ENCODE measurements around the gene GDPD5.

GDPD5 gene

DNA sequence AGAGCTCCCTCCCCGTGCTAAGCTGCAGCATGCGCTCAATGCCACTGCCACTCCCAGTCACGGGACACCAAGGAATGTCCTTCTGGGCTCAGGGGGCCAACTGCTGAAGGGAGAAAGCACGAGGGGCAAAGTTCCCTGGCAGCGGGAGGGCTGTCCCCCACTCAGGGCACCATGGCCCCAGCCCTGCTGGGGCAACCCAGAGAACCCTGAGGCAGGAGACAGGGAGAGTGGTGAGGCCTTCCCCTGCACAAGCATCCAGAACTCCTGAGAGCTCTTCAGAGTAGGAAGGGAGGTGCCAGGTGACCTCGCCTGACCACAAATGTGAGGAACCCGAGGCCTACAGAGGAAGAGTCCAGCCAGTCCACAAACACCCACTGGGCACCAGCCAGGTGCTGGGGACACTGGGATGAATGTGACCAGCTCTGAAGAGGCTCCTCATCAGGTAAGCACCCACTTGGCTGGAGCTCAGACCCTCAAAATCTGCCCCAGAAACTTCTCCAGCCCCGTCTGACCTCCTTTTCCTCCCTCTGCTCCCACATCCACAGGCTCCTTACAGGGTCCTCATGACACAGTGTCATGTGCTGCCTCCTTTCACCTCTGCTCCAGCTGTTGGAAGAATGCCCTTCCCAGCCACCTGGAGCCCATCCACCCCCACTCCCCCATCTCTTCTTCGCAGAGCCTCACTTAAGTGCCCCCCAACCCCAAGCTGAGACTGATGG lies 15.6 kb downstream of the GDPD5 start:
- DNase-seq = no peak

DNA sequence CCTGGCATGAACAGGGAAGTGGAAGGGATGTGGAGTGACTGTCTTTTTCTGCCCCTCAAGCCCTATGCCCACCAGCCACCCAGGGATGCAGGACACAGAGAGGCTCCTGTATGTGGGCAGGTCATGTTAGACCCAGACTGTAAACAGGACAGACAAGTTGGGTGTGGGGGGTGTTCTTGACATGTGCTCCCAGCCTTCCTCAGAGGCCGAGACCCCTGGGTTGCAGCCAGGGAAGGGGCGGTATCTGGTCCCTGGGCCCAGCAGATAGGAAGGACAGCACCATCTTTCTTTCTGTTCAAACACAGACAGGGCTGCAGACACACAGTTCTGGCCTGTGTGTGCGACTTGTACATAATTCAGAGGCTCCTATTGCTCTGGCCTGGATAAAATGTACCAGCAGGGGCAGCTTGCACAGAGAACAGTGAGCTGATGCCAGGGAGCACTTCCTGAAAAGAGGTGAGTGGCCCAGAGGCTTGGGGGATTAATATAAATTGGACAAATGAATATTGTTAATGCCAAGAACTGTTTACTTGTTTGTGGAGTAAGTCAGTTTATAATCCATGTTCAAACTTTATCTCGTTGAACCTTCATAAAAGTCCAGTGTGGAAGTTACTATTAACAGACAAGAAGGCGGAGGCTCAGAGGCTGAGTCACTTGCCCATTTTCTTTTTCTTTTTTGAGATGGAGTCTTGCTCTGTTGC lies 16.6 kb downstream of the GDPD5 start:
- DNase-seq = no peak

DNA sequence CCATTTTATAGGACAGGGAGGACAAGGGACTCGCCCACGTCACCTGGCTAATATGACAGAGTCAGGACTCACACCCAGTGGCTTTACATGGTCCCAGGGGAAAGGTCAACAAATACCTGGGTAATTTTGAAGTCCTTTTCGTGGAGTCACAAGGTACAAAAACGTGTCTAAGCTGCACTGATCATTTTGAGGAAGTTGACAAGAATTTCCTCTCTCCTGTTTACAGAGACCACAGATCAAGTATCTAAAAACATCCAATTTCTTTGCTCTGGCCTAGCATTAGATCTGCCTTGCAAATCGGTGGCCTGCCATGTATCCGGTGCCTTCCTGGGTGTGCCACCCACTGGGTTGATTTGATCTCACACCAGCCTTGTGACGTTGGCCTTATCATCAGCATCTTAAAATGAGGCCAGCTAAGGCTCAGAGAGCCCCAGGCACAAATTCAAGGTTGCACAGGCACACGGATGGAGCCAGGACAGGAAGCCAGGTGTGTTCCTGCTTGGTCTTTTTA lies 17.6 kb downstream of the GDPD5 start:
- DNase-seq = no peak

DNA sequence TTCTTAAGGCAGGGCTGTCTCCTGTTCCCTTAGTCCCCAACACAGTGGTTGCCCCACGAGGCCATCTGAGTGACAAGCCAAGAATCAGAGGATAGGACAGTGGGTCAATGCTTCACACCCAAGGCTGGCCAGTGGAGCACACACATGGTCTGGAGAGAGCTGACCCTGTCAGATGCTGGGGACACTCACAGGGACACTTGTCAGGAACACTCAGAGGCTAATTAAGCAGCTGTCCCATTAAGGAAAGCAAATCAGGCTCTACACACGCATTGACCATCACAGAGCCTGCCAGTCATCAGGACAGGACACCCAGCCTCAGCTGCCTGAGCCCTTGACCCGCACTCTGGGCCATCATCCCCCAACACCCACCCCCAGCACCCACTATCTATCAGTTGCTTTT lies 18.2 kb downstream of the GDPD5 start:
- DNase-seq = no peak

DNA sequence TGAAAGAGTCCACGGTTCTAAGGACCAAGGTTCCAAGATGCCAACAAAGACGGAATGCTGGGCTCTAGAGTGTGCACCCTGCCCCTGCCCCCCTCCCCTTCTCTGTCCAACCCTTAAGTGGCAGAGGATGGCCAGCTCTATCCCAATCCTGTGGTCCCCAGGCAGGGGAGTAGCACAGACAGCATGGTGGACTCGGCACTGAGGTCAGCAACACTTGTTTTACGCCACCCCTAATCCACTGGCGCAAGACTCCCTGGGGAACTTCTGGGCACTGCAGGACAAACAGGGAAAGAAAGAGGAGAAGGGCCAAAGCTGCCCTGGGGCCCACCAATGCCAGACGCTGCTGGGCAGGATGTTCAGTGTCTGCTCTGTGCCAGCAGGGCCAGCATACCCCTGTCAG lies 18.9 kb downstream of the GDPD5 start:
- no peak for DNase-seq

DNA sequence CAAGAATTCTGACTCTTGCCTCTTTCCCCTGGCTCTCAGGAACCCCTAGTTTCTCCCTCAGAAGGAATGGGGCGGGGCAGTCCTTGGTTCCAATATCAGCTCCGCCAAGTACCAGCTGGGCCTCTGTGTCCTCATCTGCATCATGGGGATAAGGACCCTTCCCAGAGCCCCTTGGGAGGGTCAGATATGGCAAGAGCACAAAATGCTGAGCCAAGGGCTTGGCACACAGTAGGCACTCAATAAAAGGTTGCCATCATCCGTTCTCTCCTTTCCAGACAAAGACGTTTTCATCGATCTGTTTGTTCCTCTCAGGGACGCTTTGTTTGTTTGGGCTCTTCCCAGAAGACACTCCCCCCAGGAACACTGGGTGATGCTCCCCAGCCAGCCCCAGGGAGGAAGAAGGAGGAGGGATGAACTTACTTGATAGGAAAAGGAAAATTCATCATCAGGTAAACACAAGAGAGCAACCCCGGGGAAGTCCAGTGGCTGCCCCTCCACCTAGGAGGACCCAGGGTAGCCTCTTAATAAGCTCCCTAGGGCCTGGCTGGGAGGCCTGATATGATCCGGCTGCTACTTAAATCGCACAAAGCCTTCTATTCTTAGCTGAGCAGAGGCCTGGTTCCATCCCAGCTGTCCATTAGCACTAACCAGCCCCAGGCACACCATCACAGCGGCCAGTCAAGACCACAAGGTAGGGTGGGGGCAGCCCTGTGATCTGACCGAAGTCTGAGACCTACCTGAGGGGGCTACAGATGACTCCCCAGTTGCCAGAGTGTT lies 19.6 kb downstream of the GDPD5 start:
- DNase-seq = no peak

DNA sequence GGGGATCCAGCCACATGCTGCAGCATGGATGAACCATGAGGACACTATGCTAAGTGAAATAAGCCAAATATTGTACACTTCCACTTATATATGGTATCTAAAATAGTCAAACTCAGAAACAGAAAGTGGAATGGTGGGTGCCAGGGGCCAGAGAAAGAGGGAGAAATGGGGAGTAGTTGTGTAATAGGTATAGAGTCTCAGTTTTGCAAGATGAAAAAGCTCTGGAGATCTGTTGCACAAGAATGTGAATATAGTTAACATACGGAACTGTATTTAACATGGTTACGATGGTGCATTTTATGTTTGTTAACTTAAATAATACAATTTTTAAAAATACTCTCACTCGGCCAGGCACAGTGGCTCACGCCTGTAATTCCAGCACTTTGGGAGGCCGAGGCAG lies 21.2 kb downstream of the GDPD5 start:
- DNase-seq = no peak

DNA sequence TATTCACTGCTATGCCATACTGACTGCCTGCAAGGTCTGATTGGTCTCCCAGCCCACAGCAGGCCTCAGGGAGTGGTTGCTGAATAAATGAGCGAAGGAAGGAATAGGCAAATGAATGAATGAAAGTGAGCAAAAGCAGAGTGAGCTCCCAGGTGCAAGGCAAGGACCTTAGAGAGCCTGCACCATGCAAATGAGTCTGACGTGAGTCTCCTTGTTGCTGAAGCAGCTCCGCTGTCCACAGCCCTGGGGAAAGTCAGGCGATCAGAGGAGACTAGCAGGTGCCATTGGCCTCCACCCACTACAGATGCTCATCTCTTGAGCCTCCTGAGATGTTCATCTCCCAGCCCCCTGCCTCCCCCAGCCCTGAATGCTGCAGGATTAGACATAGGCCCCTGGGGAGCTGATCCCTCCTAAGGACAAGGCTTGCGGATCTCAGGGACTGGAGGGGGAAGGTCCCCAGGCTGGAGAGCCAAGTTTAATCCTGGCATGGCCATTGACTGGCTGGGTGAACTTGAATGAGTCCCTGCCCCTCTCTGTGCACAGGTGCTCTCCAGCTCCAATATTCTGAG lies 22.1 kb downstream of the GDPD5 start:
- no peak for DNase-seq

DNA sequence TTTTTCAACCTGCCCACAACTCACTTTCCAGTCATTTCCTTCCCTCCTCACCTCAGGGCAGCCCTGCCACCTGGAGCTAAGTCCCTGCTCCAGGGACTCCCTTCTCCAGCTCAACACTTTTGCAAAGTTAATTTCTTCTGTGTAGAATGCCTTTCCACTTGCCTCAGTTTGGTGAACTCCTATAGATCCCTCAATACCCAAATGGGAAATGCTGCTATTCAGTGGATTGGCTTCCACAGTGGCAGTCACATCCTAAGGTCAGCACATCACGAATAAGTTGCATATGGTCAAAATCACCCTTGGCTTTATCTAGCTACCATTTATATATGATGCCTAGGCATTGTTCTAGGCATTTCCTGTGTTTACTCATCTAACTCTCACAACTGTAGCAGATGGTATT lies 23.6 kb downstream of the GDPD5 start:
- no peak for DNase-seq

DNA sequence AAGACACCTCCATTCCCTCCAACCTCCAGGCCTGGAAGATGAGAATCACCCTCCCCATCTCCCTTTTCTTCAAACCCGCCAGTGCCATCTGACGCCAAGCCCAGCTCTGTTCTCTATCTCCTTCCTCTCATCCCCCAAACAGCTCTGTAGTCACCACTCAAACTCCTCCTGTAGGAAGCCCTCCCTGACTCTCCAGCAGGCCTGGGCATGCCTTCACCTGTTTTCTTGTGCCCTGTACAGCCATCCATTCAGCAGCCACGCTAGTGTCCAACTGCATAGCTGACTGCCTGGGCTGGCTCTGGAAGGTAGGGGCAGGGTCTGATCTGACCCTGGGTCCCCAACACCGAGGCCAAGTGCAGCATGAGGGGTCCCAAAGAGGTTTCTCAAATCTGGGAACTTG lies 25.0 kb downstream of the GDPD5 start:
- no peak for DNase-seq

DNA sequence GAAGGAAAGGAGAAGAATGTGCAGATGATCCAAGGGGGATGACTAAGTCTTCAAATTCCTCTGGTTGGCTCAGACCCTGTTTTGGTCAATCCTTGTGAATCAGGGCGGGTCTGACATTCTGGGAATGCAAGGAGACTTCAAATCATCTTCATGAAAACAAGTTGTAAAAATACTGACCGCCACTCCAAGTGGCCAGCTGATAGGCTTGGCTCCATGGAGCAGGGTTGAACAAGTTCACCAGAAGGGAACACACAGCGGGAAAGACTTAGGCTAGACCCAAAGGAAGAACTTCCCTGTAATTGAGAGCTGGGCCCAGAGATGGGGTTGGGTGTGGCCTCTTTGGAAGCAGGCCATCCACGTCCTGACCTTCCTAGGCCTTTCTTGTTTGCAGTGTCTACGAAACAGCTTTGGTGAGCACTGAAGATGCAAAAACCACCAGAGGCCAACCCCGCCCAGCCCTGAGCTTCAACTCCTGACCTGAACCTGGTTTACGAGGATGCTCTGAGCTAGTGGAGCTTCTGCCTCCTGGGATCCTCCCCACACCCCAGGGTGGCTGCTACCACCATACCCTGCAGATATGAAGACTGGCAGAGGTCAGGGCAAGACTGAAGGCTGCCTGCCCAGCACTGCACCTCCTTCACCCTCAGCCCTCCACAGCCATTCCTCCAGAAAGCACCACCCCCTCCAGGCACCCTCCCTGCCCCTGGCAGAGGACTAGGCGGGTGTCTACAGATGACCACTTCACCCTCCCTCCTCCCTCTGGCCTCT lies 26.1 kb downstream of the GDPD5 start:
- DNase-seq = peak; percentile 70

DNA sequence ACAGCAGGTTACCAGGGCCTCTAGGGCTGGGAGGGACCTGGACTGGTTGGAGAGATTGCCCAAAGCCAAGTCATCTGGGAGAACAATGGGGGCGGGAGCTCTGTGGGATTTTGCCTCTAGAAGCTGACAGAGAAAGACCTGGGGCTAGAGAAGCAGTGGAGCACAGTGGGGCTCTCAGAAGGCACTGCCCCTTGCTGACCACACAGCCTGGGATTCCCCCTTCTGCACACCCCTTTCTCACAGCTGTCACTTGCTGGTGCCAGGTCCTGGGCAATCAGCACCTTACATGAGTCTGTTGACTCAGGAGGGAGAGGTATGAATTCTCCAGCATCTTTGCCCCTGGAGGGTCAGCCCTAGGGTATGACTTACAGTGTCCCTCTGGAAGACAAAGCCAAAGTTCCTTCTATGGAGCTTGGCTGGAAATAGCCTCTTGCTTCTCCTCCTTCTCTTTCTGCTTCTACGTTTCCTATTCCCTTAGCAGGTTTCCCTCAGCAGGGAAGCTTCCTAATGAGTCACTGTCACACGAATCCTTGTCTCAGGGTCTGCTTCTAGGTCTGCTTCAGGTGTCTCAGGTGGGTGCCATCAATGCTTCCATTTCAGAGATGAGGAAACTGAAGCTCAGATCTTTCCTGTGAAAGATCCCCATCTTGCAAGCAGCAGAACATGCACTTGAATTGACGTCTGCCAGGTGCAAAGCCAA lies 27.0 kb downstream of the GDPD5 start:
- no peak for DNase-seq

DNA sequence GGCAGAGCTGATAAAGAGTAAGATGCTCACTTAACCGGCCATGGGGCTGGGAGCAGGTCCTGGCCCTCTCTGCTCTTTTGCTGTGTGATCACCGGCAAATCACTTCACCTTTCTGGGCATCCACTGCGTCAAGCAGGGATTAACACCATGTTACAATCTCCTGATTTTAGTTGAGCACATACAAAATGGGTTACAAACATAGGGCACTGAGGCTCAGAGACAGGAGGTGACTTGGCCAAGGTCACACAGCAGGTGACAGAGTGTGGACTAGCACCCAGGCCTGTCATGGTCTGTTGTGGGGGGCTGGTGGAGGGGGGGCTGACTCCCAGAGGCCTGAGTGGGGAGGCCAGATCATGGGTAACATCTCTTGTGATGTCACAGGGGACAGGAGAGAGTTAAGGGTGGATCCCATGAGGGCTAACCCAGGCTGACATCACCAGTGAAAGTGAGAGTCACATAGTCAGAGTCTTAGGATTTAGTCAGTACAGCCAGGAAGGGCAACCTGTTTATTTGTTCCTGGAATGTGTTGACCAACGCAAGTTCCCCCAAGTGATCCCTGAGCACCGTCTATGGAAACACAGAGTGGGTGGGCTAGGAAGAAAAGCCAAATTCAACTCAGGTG lies 27.8 kb downstream of the GDPD5 start:
- no peak for DNase-seq

DNA sequence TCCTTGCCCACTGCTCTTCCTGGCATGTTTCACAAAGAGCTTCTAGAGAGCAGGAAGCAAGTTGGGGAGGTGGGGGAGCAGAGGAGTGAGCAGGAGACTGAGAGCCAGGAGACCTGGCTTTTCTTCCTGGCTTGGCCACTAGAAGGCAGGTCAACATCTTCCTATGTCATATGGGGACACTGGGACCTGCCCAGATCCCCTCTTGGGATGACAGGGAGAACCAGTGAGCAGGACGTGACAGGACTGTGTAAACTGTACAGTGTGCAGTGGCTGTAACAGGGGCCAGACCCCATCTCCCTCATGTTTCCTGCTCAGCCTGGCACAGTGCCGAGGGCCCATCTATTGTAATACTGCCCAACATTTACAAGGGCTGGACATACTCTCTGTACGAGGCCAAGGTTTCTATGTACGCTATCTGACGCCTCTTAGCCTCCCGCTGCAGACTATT lies 29.4 kb downstream of the GDPD5 start:
- DNase-seq = peak; percentile 66

DNA sequence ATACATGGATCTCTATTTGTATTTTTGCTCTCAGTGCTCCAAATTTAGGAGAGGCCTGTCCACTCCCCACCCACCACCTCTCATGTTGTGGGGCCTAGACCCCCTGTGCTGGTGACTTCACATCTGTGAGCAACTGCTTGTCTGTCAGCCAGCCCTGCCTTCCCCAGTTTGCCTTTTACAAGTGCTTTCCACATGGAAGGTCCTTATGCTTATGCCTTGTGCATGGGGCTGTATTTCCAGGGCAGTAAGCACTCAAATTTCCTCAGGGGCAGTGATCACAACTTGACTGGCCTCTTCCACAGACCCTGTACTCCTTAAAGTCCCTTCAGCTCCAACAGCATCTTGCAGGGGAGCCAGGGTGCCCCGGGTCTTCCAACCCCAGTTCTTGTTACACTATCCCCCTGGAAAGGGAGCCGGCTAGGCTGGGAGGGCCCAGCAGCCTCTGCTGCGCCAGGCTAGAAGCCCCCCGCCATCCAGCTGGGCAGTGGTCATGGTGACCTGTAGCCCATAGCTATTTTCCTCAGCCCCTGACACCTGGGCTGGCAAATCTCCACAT lies 29.9 kb downstream of the GDPD5 start:
- DNase-seq = no peak

DNA sequence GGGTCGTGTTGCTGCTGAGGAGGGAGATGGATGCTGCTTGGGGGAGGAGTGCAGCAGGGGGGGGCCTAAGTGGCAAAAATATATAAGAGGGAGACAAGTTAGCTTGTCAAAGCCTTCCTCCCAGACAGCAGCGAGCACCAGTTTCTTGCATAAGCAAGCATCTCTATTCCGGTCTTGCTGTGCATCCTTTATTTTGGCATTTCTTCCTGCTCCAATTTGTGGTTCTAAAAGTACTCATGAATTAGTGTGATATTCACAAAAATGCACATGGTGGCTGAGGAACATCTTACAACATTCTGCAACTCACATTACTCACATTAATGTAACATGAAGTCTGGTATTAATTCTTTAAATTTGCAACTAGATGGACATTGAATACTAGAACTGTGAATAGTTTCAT lies 32.1 kb downstream of the GDPD5 start:
- DNase-seq = no peak

DNA sequence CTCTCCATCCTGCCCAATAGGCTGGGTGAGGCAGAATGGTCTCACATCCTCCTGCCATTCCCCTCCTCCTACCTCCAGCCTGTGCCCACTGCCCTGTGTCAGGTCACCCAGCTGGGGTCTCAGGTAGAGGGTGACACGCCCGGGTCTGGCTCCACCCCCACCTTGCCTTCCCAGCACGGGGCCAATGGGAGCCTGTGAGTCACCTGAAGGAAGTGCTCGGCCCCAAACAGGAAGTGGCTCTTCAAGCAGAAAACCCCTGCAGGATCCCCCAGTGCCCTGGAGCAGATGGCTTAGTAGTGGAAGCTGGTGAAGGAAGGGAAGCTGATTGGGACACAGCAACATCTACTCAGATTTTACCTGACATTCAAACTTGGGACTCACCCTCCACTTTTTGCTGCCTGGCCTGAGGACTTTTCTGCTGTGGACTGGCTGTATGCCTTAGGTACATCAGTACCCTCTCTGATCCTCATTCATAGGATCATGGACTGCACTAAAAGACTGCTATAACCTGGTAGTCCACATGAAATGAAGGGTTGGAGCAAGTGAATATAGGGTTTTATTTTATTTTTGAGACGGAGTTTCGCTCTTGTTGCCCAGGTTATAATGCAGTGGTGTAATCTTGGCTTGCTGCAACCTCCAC lies 33.4 kb downstream of the GDPD5 start:
- peak; percentile 59 for DNase-seq

DNA sequence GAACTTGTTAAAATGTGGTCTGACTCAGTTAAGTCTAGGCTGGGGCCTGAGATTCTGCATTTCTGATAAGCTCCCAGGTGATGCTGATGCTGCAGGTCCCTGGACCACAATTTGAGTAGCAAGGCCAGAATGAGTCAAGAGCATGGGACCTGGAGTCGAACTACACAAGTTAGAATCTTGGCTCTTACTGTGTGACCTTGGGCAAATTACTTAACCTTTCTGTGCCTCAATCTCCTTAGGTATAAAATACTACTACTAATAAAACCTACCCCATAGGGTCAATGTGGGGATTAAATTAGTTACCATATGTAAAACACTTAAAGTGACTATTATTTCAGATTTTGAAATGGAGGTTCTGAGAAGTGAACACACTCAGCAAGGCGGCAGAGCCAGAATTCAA lies 34.3 kb downstream of the GDPD5 start:
- no peak for DNase-seq

DNA sequence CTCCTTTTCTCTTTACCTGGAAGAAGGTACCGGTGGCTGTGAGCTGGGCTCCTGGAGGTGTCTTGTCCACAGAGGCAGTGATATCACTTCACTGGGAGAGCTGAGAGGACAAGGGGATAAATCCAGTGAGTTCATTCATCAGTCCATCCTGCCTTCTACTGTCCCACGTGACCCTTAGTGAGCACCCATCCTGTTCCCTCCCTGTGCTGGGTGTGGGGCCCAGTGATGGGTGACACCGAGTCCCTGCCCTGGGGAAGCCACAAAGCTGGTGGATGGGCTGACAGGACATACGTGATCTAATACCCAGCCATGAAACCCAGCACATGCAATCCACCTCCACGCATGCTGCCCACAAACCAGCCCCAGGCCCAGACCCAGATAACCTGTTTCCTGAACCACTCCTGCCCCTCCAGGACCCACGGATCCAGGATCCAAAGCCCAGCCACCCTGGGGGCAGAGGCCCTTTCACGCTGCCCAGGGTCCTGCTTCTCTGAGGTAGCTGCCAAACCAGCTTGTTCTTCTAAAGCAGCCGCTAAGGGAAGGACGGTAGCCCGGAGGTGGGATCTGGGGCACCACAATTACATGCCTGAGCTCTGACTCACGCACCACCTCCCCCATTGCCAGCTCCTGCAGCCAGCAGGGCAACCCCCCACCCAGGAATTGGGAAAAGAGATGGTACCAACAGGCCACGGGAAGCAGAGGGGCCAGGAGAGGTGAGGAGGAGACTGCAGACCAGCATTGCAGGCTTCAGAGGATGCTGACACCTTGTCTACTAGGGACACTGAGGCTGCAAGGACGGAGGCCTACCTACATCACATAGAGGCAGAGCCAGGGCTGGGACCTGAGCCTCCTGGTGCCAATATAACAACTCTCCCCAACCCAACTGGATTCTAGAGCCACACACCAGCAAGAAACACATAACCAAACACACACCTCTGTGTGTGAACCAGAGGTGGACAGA lies 35.2 kb downstream of the GDPD5 start:
- no peak for DNase-seq
